Common myeloid progenitor, CD34-positive (primary cell): ENCODE data around the gene KLRC4.
"Not testable (repeated sequence)": the region's sequence is repeated elsewhere in the genome, so short reads cannot be mapped to it uniquely, and the experiment has no call there.

Experiments
- CTCF ChIA-PET: fragments of 350-600 bp; sonication (Branson Sonifier 250); formaldehyde crosslinking; loops from one replicate; lab custom pipeline; 2021; ENCODE audit warnings: antibody characterized with exemption; lab: Charles Lee
- POLR2A ChIA-PET: fragments of 350-600 bp; sonication (Branson Sonifier 250); formaldehyde crosslinking; loops from one replicate; lab custom pipeline; 2021; ENCODE audit warnings: antibody characterized with exemption; lab: Charles Lee
- DNase-seq, 3 donors: peaks; one replicate each; pipeline versions ENCODE4 v3.0.0 to v3.0.0-alpha.2; 2013
- H3K27ac ChIP-seq, 2 experiments: 1 replicate in 1 of 2; 2 replicates in 1 of 2; pipeline ENCODE4 v1.7.0; 2013; ENCODE audit warnings: inconsistent platforms in 2 of 2, low read length in 2 of 2, mild to moderate bottlenecking in 2 of 2, low read depth in 1 of 2, moderate library complexity in 1 of 2; ENCODE audit not compliant: severe bottlenecking in 2 of 2, insufficient read depth in 1 of 2, poor library complexity in 1 of 2
- H3K27me3 ChIP-seq, 5 experiments: replicated peaks in 2 of 5; 1 replicate in 3 of 5; 2 replicates in 2 of 5; pipeline versions ENCODE4 v1.6.1 to v1.7.0; 2013; ENCODE audit warnings: low read length in 4 of 5, mild to moderate bottlenecking in 2 of 5, moderate library complexity in 2 of 5, inconsistent platforms in 1 of 5; ENCODE audit not compliant: insufficient read depth in 5 of 5, control insufficient read depth in 4 of 5
- H3K36me3 ChIP-seq, 4 experiments: 1 replicate in 2 of 4; 2 replicates in 2 of 4; pipeline versions ENCODE4 v1.6.1 to v1.7.0; 2013; ENCODE audit warnings: low read length in 3 of 4, control low read depth in 1 of 4, mild to moderate bottlenecking in 1 of 4; ENCODE audit not compliant: control insufficient read depth in 4 of 4, insufficient read depth in 4 of 4
- H3K4me1 ChIP-seq, 4 experiments: 1 replicate in 3 of 4; 2 replicates in 1 of 4; pipeline versions ENCODE4 v1.6.1 to v1.7.1; 2013; ENCODE audit warnings: low read length in 3 of 4, mild to moderate bottlenecking in 3 of 4, control low read depth in 1 of 4, inconsistent platforms in 1 of 4, moderate library complexity in 1 of 4; ENCODE audit not compliant: control insufficient read depth in 4 of 4, insufficient read depth in 4 of 4; ENCODE audit errors: control extremely low read depth in 1 of 4
- H3K4me3 ChIP-seq, 7 experiments: 1 replicate in 4 of 7; 2 replicates in 3 of 7; pipeline versions ENCODE4 v1.5.1 to v1.7.0; 2013; ENCODE audit warnings: mild to moderate bottlenecking in 7 of 7, low read length in 6 of 7, moderate library complexity in 6 of 7, inconsistent platforms in 2 of 7, low read depth in 2 of 7, control low read depth in 1 of 7; ENCODE audit not compliant: insufficient read depth in 4 of 7, control insufficient read depth in 1 of 7; ENCODE audit errors: extremely low read depth in 1 of 7
- H3K9me3 ChIP-seq, 5 experiments: 1 replicate in 4 of 5; 2 replicates in 1 of 5; pipeline versions ENCODE4 v1.6.1 to v1.7.1; 2013; ENCODE audit warnings: low read length in 4 of 5, mild to moderate bottlenecking in 2 of 5, inconsistent platforms in 1 of 5, low read depth in 1 of 5, moderate library complexity in 1 of 5; ENCODE audit not compliant: control insufficient read depth in 4 of 5, insufficient read depth in 2 of 5; ENCODE audit errors: control extremely low read depth in 1 of 5
- WGBS: methylation state at CpG from one replicate; pipeline ENCODE4 v1.1.5; 2013; ENCODE audit not compliant: insufficient coverage; 5-methylcytosine and 5-hydroxymethylcytosine counted together

KLRC4 gene

GRCh38 chr12:10393291-10393690 lies 16.3 kb downstream of the KLRC4 start:
- no CpG with 5 or more reads among the region's 3 CpGs for WGBS
- ChIA-PET CTCF (interaction anchor here (1.1 to 2.5 kb wide), 3 partner anchors 11 to 20 kb away, joined by 3 to 11 read pairs (median 5); partner anchors contain the start of gene KLRC4), POLR2A (interaction anchor here (0.9 kb wide), 1 partner anchor 14 kb away, joined by 3 read pairs; no protein-coding TSS in a partner anchor)
- Histone ChIP-seq H3K27ac (no peak overlapping the region), H3K36me3 (no peaks in the 10 kb centered on the region), H3K4me3 (no peak overlapping the region), H3K4me1 (peaks cover 16 to 59% (median 23%) of the 10 kb centered on the region in 4 experiments), H3K9me3 (no peaks in the 10 kb centered on the region), H3K27me3 (peaks cover 0 to 87% (median 0%) of the 10 kb centered on the region in 5 experiments)
- DNase-seq: no peak

GRCh38 chr12:10392394-10392930 lies 17.1 kb downstream of the KLRC4 start:
- no peaks in the 10 kb centered on the region for H3K9me3 ChIP-seq
- no peaks in the 10 kb centered on the region for H3K36me3 ChIP-seq
- peak overlapping the region in 1 of 7 experiments; percentile 29 for H3K4me3 ChIP-seq
- WGBS: 0% methylated on average over 3 of the region's 7 CpGs
- peak; percentile 55 to 81 (median 74) for DNase-seq
- H3K4me1 ChIP-seq: peaks cover 16 to 59% (median 23%) of the 10 kb centered on the region in 4 experiments
- H3K27me3 ChIP-seq: peaks cover 0 to 85% (median 0%) of the 10 kb centered on the region in 5 experiments
- ChIA-PET CTCF (interaction anchor here (0.7 to 2.5 kb wide), 5 partner anchors 12 to 335 kb away, joined by 3 to 11 read pairs (median 4); partner anchors contain the start of gene KLRC4), POLR2A (interaction anchor here (0.6 kb wide), 1 partner anchor 272 kb away, joined by 5 read pairs; no protein-coding TSS in a partner anchor)
- no peak overlapping the region for H3K27ac ChIP-seq

GRCh38 chr12:10390991-10391390 lies 18.6 kb downstream of the KLRC4 start:
- H3K9me3 ChIP-seq, H3K36me3 ChIP-seq, H3K4me3 ChIP-seq, H3K27ac ChIP-seq, POLR2A ChIA-PET, DNase-seq: not testable (repeated sequence)
- 100% methylated on average over 4 of the region's 7 CpGs for WGBS
- peaks cover 16 to 53% (median 22%) of the 10 kb centered on the region in 4 experiments for H3K4me1 ChIP-seq
- CTCF ChIA-PET: interaction anchor here (0.9 to 1.5 kb wide), 3 partner anchors 20 to 24 kb away, joined by 3 to 4 read pairs (median 3); no protein-coding TSS in a partner anchor
- H3K27me3 ChIP-seq: peaks cover 0 to 84% (median 0%) of the 10 kb centered on the region in 5 experiments

GRCh38 chr12:10389904-10390303 lies 19.7 kb downstream of the KLRC4 start, which contains the start of gene KLRK1:
Gene KLRK1 (minus strand): TSS chr12:10390041. CDS start chr12:10388810, 1,231 bp downstream.
- WGBS: no CpG with 5 or more reads among the region's 1 CpG
- no peak within 1 kb of the TSS for H3K4me3 ChIP-seq

GRCh38 chr12:10388624-10389413 lies 20.7 kb downstream of the KLRC4 start:
- Histone ChIP-seq H3K27me3 (peaks cover 0 to 90% (median 0%) of the 10 kb centered on the region in 5 experiments), H3K4me3 (peak overlapping the region in 1 of 7 experiments; percentile 10), H3K36me3 (no peaks in the 10 kb centered on the region), H3K9me3 (peaks cover 0 to 6% (median 0%) of the 10 kb centered on the region in 5 experiments), H3K27ac (no peak overlapping the region), H3K4me1 (peaks cover 11 to 36% (median 17%) of the 10 kb centered on the region in 4 experiments)
- POLR2A ChIA-PET: no interaction called here
- DNase-seq: no peak
- whole genome bisulfite sequencing: no CpG with 5 or more reads among the region's 9 CpGs
- CTCF ChIA-PET: interaction anchor here (1.4 kb wide), 1 partner anchor 22 kb away, joined by 3 read pairs; no protein-coding TSS in a partner anchor

More at GRCh38 chr12:10389904-10390303, 19.7 kb downstream of the KLRC4 start, which contains the start of gene KLRK1:
- H3K4me1 ChIP-seq: peaks cover 11 to 43% (median 18%) of the 10 kb centered on the region in 4 experiments
- no peak within 1 kb of the TSS for H3K27ac ChIP-seq
- no peaks in the 10 kb centered on the region for H3K9me3 ChIP-seq
- peaks cover 0 to 89% (median 0%) of the 10 kb centered on the region in 5 experiments for H3K27me3 ChIP-seq
- no peaks in the 10 kb centered on the region for H3K36me3 ChIP-seq
- ChIA-PET POLR2A (no interaction called here), CTCF (interaction anchor here (1.2 kb wide), 1 partner anchor 21 kb away, joined by 4 read pairs; no protein-coding TSS in a partner anchor)
- no peak for DNase-seq

- H3K36me3 ChIP-seq, H3K27ac ChIP-seq, POLR2A ChIA-PET, DNase-seq, H3K9me3 ChIP-seq, H3K4me3 ChIP-seq: not testable (repeated sequence)
- CTCF ChIA-PET: interaction anchor here (1.5 to 3.2 kb wide), 2 partner anchors 21 to 28 kb away, joined by 5 to 9 read pairs; no protein-coding TSS in a partner anchor
- Histone ChIP-seq H3K4me1 (peaks cover 8 to 23% (median 13%) of the 10 kb centered on the region in 4 experiments), H3K27me3 (peaks cover 0 to 81% (median 0%) of the 10 kb centered on the region in 5 experiments)
- WGBS: 92% methylated on average over 4 of the region's 6 CpGs
Measured at GRCh38 chr12:10387498-10387897, 22.1 kb downstream of the KLRC4 start.
